Measurements from ENCODE around the gene CRTAP. TPM values are rescaled to one million over a fixed set of nuclear protein-coding genes. Genes with fewer than 3 reads are reported as not detected.
A peak's percentile ranks its signal among the peaks of the same experiment; 100 is the strongest.
"Not testable (repeated sequence)": the region's sequence is repeated elsewhere in the genome, so short reads cannot be mapped to it uniquely, and the experiment has no call there.

Gene CRTAP
- total RNA-seq = 10 to 100 TPM; 36.0 to 39.4 TPM

GRCh38 chr3:33113772-33114621 lies at the start of gene CRTAP:
Gene CRTAP, plus strand, starts transcription at chr3:33114014. Its CDS starts 64 bp downstream, at chr3:33114078.
- Mint-ChIP-seq H3K4me3 (peak within 1 kb of the TSS; percentile 84), H3K27me3 (peaks cover 2% of the 10 kb centered on the region), H3K9me3 (no peaks in the 10 kb centered on the region), H3K36me3 (no peaks in the 10 kb centered on the region), H3K27ac (peak within 1 kb of the TSS; percentile 76), H3K4me1 (peaks cover 9% of the 10 kb centered on the region)
- DNase-seq (peak; percentile 87), ATAC-seq (ENCODE audit: low read depth) (peak; percentile 89)
- POLR2A ChIA-PET = interaction anchor here (0.6 to 1.2 kb wide), 3 partner anchors 9 to 36 kb away, joined by 3 to 6 read pairs (median 3); partner anchors contain the start of genes GLB1 and TMPPE

- POLR2A ChIA-PET = interaction anchor here (3.5 kb wide), 1 partner anchor 19 kb away, joined by 19 read pairs; no protein-coding TSS in a partner anchor
Observed at GRCh38 chr3:33064929-33065328, 48.9 kb upstream of the CRTAP start.

GRCh38 chr3:33067484-33067883 lies 46.3 kb upstream of the CRTAP start:
- H3K27ac Mint-ChIP-seq = no peak overlapping the region
- DNase-seq = no peak
- H3K4me1 Mint-ChIP-seq = peaks cover 25% of the 10 kb centered on the region
- POLR2A ChIA-PET = no interaction called here
- H3K4me3 Mint-ChIP-seq = no peak overlapping the region
- H3K9me3 Mint-ChIP-seq = no peaks in the 10 kb centered on the region
- no peak for ATAC-seq (ENCODE audit: low read depth)
- peaks cover 27% of the 10 kb centered on the region for H3K36me3 Mint-ChIP-seq
- no peaks in the 10 kb centered on the region for H3K27me3 Mint-ChIP-seq

More at GRCh38 chr3:33064929-33065328, 48.9 kb upstream of the CRTAP start:
- Mint-ChIP-seq H3K27me3 (no peaks in the 10 kb centered on the region), H3K4me1 (peaks cover 41% of the 10 kb centered on the region), H3K9me3 (no peaks in the 10 kb centered on the region), H3K36me3 (peaks cover 33% of the 10 kb centered on the region), H3K27ac (no peak overlapping the region), H3K4me3 (no peak overlapping the region)
- DNase-seq (no peak), ATAC-seq (ENCODE audit: low read depth) (no peak)

- H3K4me3 Mint-ChIP-seq; H3K9me3 Mint-ChIP-seq; H3K27me3 Mint-ChIP-seq; ATAC-seq (ENCODE audit: low read depth); DNase-seq; H3K27ac Mint-ChIP-seq: not testable (repeated sequence)
- H3K36me3 Mint-ChIP-seq = peaks cover 21% of the 10 kb centered on the region
- H3K4me1 Mint-ChIP-seq = peaks cover 11% of the 10 kb centered on the region
- POLR2A ChIA-PET = interaction anchor here (0.8 kb wide), 1 partner anchor 15 kb away, joined by 3 read pairs; no protein-coding TSS in a partner anchor
Observed at GRCh38 chr3:33069862-33070261, 44.0 kb upstream of the CRTAP start.

GRCh38 chr3:33071181-33071580 lies 42.6 kb upstream of the CRTAP start:
- H3K36me3 Mint-ChIP-seq = peaks cover 24% of the 10 kb centered on the region

GRCh38 chr3:33071946-33072345 lies 41.9 kb upstream of the CRTAP start:
- no peak overlapping the region for H3K4me3 Mint-ChIP-seq
- peaks cover 25% of the 10 kb centered on the region for H3K36me3 Mint-ChIP-seq
- H3K9me3 Mint-ChIP-seq = no peaks in the 10 kb centered on the region
- H3K27me3 Mint-ChIP-seq = no peaks in the 10 kb centered on the region
- DNase-seq (no peak), ATAC-seq (ENCODE audit: low read depth) (no peak)
- H3K27ac Mint-ChIP-seq = no peak overlapping the region
- POLR2A ChIA-PET = interaction anchor here (0.5 kb wide), 1 partner anchor 554 kb away, joined by 3 read pairs; no protein-coding TSS in a partner anchor
- peaks cover 10% of the 10 kb centered on the region for H3K4me1 Mint-ChIP-seq

More at GRCh38 chr3:33071181-33071580, 42.6 kb upstream of the CRTAP start:
- POLR2A ChIA-PET = no interaction called here
- Mint-ChIP-seq H3K27ac (no peak overlapping the region), H3K27me3 (no peaks in the 10 kb centered on the region), H3K4me1 (peaks cover 8% of the 10 kb centered on the region), H3K9me3 (no peaks in the 10 kb centered on the region), H3K4me3 (no peak overlapping the region)
- no peak for ATAC-seq (ENCODE audit: low read depth)
- DNase-seq = no peak

- Mint-ChIP-seq H3K9me3 (no peaks in the 10 kb centered on the region), H3K27me3 (no peaks in the 10 kb centered on the region), H3K36me3 (peaks cover 18% of the 10 kb centered on the region), H3K4me1 (peaks cover 11% of the 10 kb centered on the region), H3K27ac (no peak overlapping the region), H3K4me3 (no peak overlapping the region)
- peak; percentile 56 for ATAC-seq (ENCODE audit: low read depth)
- POLR2A ChIA-PET = interaction anchor here (2.1 kb wide), 1 partner anchor 126 kb away, joined by 7 read pairs; no protein-coding TSS in a partner anchor
- peak; percentile 57 for DNase-seq
Observed at GRCh38 chr3:33074217-33075067, 39.4 kb upstream of the CRTAP start.

GRCh38 chr3:33075995-33076394 lies 37.8 kb upstream of the CRTAP start:
- no peaks in the 10 kb centered on the region for H3K9me3 Mint-ChIP-seq

GRCh38 chr3:33076952-33077351 lies 36.9 kb upstream of the CRTAP start:
- Mint-ChIP-seq H3K27me3 (no peaks in the 10 kb centered on the region), H3K4me1 (peaks cover 11% of the 10 kb centered on the region), H3K9me3 (no peaks in the 10 kb centered on the region), H3K36me3 (peaks cover 7% of the 10 kb centered on the region), H3K27ac (no peak overlapping the region), H3K4me3 (no peak overlapping the region)
- POLR2A ChIA-PET = no interaction called here
- ATAC-seq (ENCODE audit: low read depth) = no peak
- no peak for DNase-seq

More at GRCh38 chr3:33075995-33076394, 37.8 kb upstream of the CRTAP start:
- H3K36me3 Mint-ChIP-seq = peaks cover 15% of the 10 kb centered on the region
- ATAC-seq (ENCODE audit: low read depth) (no peak), DNase-seq (no peak)
- H3K4me3 Mint-ChIP-seq = no peak overlapping the region
- no peaks in the 10 kb centered on the region for H3K27me3 Mint-ChIP-seq
- H3K4me1 Mint-ChIP-seq = peaks cover 12% of the 10 kb centered on the region
- no peak overlapping the region for H3K27ac Mint-ChIP-seq
- POLR2A ChIA-PET = interaction anchor here (0.6 kb wide), 1 partner anchor 127 kb away, joined by 3 read pairs; no protein-coding TSS in a partner anchor

- Mint-ChIP-seq H3K9me3 (no peaks in the 10 kb centered on the region), H3K27ac (no peak overlapping the region), H3K36me3 (peaks cover 8% of the 10 kb centered on the region), H3K4me1 (peaks cover 11% of the 10 kb centered on the region), H3K27me3 (no peaks in the 10 kb centered on the region), H3K4me3 (no peak overlapping the region)
- POLR2A ChIA-PET = interaction anchor here (0.7 kb wide), 1 partner anchor 35 kb away, joined by 3 read pairs; no protein-coding TSS in a partner anchor
- no peak for ATAC-seq (ENCODE audit: low read depth)
- DNase-seq = no peak
Observed at GRCh38 chr3:33077976-33078375, 35.8 kb upstream of the CRTAP start.

GRCh38 chr3:33079813-33080212 lies 34.0 kb upstream of the CRTAP start:
- DNase-seq; POLR2A ChIA-PET; H3K27me3 Mint-ChIP-seq; ATAC-seq (ENCODE audit: low read depth); H3K4me1 Mint-ChIP-seq; H3K9me3 Mint-ChIP-seq; H3K27ac Mint-ChIP-seq; H3K4me3 Mint-ChIP-seq: not testable (repeated sequence)
- peaks cover 17% of the 10 kb centered on the region for H3K36me3 Mint-ChIP-seq

GRCh38 chr3:33081812-33082211 lies 32.0 kb upstream of the CRTAP start:
- peaks cover under 1% of the 10 kb centered on the region for H3K27me3 Mint-ChIP-seq
- POLR2A ChIA-PET = no interaction called here
- no peak overlapping the region for H3K27ac Mint-ChIP-seq
- DNase-seq (no peak), ATAC-seq (ENCODE audit: low read depth) (no peak)
- H3K9me3 Mint-ChIP-seq = no peaks in the 10 kb centered on the region
- peaks cover 24% of the 10 kb centered on the region for H3K36me3 Mint-ChIP-seq
- no peak overlapping the region for H3K4me3 Mint-ChIP-seq
- peaks cover 6% of the 10 kb centered on the region for H3K4me1 Mint-ChIP-seq

GRCh38 chr3:33083958-33084357 lies 29.9 kb upstream of the CRTAP start:
- peaks cover 3% of the 10 kb centered on the region for H3K9me3 Mint-ChIP-seq
- H3K27me3 Mint-ChIP-seq = peaks cover 2% of the 10 kb centered on the region
- ATAC-seq (ENCODE audit: low read depth) (no peak), DNase-seq (no peak)
- H3K27ac Mint-ChIP-seq = no peak overlapping the region
- POLR2A ChIA-PET = no interaction called here
- H3K4me1 Mint-ChIP-seq = peaks cover 19% of the 10 kb centered on the region
- H3K36me3 Mint-ChIP-seq = peaks cover 40% of the 10 kb centered on the region
- H3K4me3 Mint-ChIP-seq = no peak overlapping the region

Data from activated naive CD8-positive, alpha-beta T cell treated with anti-CD3 and anti-CD28 coated beads, Interleukin-2, amount 10 ng/mL, durations not matched to agents 7 days and 5 days (primary cell).